Stomach (tissue), 4 donors: ENCODE data around the gene ARSI.

ENCODE experiments used
- CTCF ChIP-seq, 7 experiments: fragments of 450-650 bp in 4 of 7; fragments of 200-600 bp in 3 of 7; sonication (generic) in 3 of 7; IDR thresholded peaks; one replicate each; pipeline ENCODE4 v1.5.1; 2016 to 2019; ENCODE audit warnings: antibody characterized with exemption in 7 of 7, control low read depth in 2 of 7, mild to moderate bottlenecking in 1 of 7
- EP300 ChIP-seq: sonication (generic); formaldehyde crosslinking; IDR thresholded peaks from one replicate; pipeline ENCODE4 v1.6.1; 2017; ENCODE audit warnings: antibody characterized with exemption
- POLR2A ChIP-seq, 4 donors: fragments of 450-650 bp; IDR thresholded peaks; one replicate each; pipeline ENCODE4 v1.6.1; 2016; ENCODE audit warnings: antibody characterized with exemption in 4 of 4, control low read depth in 2 of 4, mild to moderate bottlenecking in 1 of 4, moderate library complexity in 1 of 4
- POLR2AphosphoS5 ChIP-seq, 3 donors: sonication (generic); formaldehyde crosslinking; IDR thresholded peaks; one replicate each; pipeline ENCODE4 v1.6.1; 2016; ENCODE audit warnings: antibody characterized with exemption in 3 of 3

GRCh38 chr5:150322202-150322601, 19.5 kb upstream of the ARSI start:
- TF ChIP-seq POLR2A (IDR thresholded peaks at IDR 0.05): no peak
- TF ChIP-seq CTCF (IDR thresholded peaks at IDR 0.05): no peak
- TF ChIP-seq POLR2AphosphoS5 (IDR thresholded peaks at IDR 0.05): no peak
- TF ChIP-seq EP300: no peak
